Measurements from ENCODE around the gene CCDC88C. TPM values are rescaled to one million over a fixed set of nuclear protein-coding genes. Genes with fewer than 3 reads are reported as not detected.

Gene CCDC88C
- total RNA-seq, 2 donors from 2014 or later, result 4.0 to 4.4 TPM

DNA sequence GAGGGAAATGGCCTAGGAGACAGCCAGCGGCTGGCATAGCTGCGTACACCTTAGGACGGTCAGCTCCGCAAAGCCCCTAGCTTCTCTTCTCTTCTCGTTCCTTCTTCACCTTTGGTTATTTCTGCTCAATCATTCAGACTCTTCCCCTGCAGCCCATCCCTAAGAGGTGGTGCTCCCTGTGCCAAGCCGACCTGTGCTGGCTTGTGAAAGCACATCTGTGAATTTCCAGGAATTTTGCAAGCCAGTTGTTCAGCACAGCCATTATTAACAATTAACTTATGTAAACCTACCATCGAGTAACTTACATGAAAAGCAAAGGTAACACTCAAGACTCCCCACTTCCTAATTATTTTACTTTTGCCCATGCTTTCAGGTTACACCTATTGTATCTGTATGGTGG, 152.2 kb downstream of the CCDC88C start:
- no peak overlapping the region for H3K27ac ChIP-seq
- no peaks in the 10 kb centered on the region for H3K9me3 ChIP-seq
- no peak for DNase-seq (ENCODE audit: low spot score)

DNA sequence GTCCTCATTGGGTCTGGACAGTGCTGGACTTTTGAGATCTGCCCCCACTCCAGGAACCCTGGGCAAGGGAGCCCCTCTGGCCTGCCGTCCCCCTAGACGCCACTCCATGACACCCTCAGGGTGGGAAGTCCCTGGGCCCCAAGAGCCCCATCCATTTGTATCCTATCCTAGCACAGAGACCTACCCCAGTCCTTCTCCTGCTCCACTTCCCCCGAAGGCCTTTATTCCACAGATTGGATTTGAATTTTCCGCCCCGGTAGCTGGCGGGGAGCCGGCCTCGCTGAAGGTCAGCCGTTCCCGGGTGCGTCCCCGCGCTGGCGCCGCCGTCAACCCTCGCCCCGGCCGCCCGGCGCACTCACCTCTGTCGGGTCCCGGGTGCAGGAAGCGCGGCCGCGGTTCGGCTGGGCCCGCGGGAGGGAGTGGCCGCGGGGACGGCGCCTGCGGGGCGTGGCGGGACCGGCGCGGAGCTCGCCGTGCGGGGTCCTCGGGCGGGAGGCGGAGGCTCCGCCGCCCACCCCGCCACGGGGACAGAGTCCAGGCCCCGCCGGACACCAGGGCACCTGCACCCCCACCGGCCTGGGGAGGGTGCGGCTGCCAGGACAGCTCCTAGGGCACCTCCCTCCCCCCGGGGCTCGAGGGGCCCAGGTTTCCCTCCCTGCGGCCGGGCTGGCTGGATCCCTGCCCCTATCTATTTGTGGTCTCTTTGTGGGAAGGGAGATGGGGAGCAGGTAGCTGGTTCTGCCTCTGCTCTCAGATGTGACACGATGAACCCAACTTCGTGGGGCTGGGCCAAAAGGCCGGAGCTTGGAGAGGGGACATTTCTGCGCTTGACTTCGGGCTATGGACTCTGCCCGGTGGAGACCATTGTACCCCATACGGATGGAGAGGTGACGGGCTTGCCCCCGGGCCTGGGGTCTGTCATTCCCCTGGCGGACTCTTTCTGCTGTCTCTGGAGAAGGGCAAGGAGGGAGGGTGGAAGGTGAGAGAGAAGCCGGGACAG, 153.2 kb downstream of the CCDC88C start:
- no peak for DNase-seq (ENCODE audit: low spot score)
- Histone ChIP-seq H3K27ac (peak overlapping the region in 1 of 2 donors; percentile 31), H3K27me3 (no peaks in the 10 kb centered on the region), H3K4me1 (peaks cover 0 to 12% of the 10 kb centered on the region in 2 donors), H3K4me3 (peak overlapping the region; percentile 30 to 52), H3K36me3 (no peaks in the 10 kb centered on the region), H3K9me3 (no peaks in the 10 kb centered on the region)
- TF ChIP-seq, protein P1, sequence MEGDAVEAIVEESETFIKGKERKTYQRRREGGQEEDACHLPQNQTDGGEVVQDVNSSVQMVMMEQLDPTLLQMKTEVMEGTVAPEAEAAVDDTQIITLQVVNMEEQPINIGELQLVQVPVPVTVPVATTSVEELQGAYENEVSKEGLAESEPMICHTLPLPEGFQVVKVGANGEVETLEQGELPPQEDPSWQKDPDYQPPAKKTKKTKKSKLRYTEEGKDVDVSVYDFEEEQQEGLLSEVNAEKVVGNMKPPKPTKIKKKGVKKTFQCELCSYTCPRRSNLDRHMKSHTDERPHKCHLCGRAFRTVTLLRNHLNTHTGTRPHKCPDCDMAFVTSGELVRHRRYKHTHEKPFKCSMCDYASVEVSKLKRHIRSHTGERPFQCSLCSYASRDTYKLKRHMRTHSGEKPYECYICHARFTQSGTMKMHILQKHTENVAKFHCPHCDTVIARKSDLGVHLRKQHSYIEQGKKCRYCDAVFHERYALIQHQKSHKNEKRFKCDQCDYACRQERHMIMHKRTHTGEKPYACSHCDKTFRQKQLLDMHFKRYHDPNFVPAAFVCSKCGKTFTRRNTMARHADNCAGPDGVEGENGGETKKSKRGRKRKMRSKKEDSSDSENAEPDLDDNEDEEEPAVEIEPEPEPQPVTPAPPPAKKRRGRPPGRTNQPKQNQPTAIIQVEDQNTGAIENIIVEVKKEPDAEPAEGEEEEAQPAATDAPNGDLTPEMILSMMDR (IDR thresholded peaks at IDR 0.05), result no peak

More for the DNA sequence above, 152.2 kb downstream of the CCDC88C start:
- Histone ChIP-seq H3K36me3 (no peaks in the 10 kb centered on the region), H3K4me1 (peaks cover 0 to 19% of the 10 kb centered on the region in 2 donors), H3K4me3 (no peak overlapping the region), H3K27me3 (no peaks in the 10 kb centered on the region)
- TF ChIP-seq, protein P1 (IDR thresholded peaks at IDR 0.05), result no peak

GRCh38 chr14:91263329-91263728, 154.3 kb downstream of the CCDC88C start:
- Histone ChIP-seq H3K4me3 (no peak overlapping the region), H3K36me3 (no peaks in the 10 kb centered on the region), H3K27ac (no peak overlapping the region), H3K4me1 (peaks cover 0 to 11% of the 10 kb centered on the region in 2 donors), H3K9me3 (no peaks in the 10 kb centered on the region), H3K27me3 (no peaks in the 10 kb centered on the region)
- no peak for DNase-seq (ENCODE audit: low spot score)
- TF ChIP-seq, protein P1 (IDR thresholded peaks at IDR 0.05), result no peak

- DNase-seq (ENCODE audit: low spot score), result no peak
- peaks cover 0 to 18% of the 10 kb centered on the region in 2 donors for H3K4me1 ChIP-seq
- TF ChIP-seq, protein P1 (IDR thresholded peaks at IDR 0.05), result no peak
- no peak overlapping the region for H3K4me3 ChIP-seq
- no peak overlapping the region for H3K27ac ChIP-seq
- no peaks in the 10 kb centered on the region for H3K36me3 ChIP-seq
- no peaks in the 10 kb centered on the region for H3K9me3 ChIP-seq
- no peaks in the 10 kb centered on the region for H3K27me3 ChIP-seq
Measured at GRCh38 chr14:91261986-91262549, 155.6 kb downstream of the CCDC88C start.

DNA sequence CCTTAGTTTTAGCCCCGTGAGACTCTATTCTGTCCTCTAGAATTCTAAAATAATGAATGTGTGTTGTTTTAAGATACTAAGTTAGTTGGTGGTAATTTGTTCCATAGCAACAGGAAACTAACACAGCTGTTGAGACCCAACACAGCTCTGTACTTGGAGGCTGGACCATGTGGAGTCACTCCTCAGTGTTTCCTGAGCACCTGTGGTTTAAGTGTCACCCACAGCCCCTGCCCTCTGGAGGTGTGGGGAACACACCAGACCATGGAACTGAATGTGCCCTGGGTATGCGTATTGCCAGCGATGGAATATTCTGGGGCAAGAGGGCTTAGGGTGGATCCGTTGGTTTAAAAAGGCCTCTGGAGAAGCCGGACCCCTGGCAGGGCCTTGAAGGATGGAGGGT, 156.5 kb downstream of the CCDC88C start:
- Histone ChIP-seq H3K4me3 (no peak overlapping the region), H3K36me3 (no peaks in the 10 kb centered on the region), H3K9me3 (no peaks in the 10 kb centered on the region), H3K4me1 (peaks cover 0 to 26% of the 10 kb centered on the region in 2 donors), H3K27me3 (no peaks in the 10 kb centered on the region), H3K27ac (no peak overlapping the region)
- no peak for DNase-seq (ENCODE audit: low spot score)
- TF ChIP-seq, protein P1 (IDR thresholded peaks at IDR 0.05), result no peak

All from right atrium auricular region (tissue), 2 donors.